Transverse colon (tissue), 4 donors: ENCODE results near the gene KPTN. TPM values are rescaled to one million over a fixed set of nuclear protein-coding genes. Genes with fewer than 3 reads are reported as not detected.

Experiments
- DNase-seq: peaks from one replicate; pipeline ENCODE4 v3.0.0-alpha.2; 2019
- H3K27ac ChIP-seq, 4 donors: fragments of 200-600 bp; sonication (generic); 2 replicates each; pipeline ENCODE4 v1.5.1; 2016 to 2018; ENCODE audit warnings: inconsistent platforms in 4 of 4
- H3K27me3 ChIP-seq: fragments of 200-600 bp; sonication (generic); 2 replicates; pipeline ENCODE4 v1.5.1; 2017; ENCODE audit warnings: inconsistent platforms
- H3K36me3 ChIP-seq, 4 donors: fragments of 200-600 bp; sonication (generic); 2 replicates each; pipeline ENCODE4 v1.5.1; 2017 to 2019; ENCODE audit warnings: inconsistent platforms in 4 of 4
- H3K4me1 ChIP-seq, 4 donors: fragments of 200-600 bp; sonication (generic); 2 replicates each; pipeline ENCODE4 v1.5.1; 2017 to 2020; ENCODE audit warnings: inconsistent platforms in 4 of 4
- H3K4me3 ChIP-seq, 4 donors: fragments of 200-600 bp; sonication (generic); 1 replicate in 1 of 4; 2 replicates in 3 of 4; pipeline versions ENCODE4 v1.5.1 to v1.6.1; 2017 to 2019; ENCODE audit warnings: inconsistent platforms in 4 of 4
- H3K9me3 ChIP-seq, 2 donors: fragments of 200-600 bp; sonication (generic); 2 replicates each; pipeline ENCODE4 v1.5.1; 2017 to 2019; ENCODE audit warnings: inconsistent platforms in 2 of 2
- CTCF ChIP-seq, 5 experiments: fragments of 200-600 bp in 3 of 5; fragments of 450-650 bp in 2 of 5; sonication (generic) in 3 of 5; IDR thresholded peaks; 1 replicate in 2 of 5; 2 replicates in 3 of 5; pipeline ENCODE4 v1.5.1; 2016 to 2017; ENCODE audit warnings: antibody characterized with exemption in 5 of 5, inconsistent platforms in 3 of 5, mild to moderate bottlenecking in 2 of 5, moderate library complexity in 1 of 5
- EP300 ChIP-seq: sonication (generic); formaldehyde crosslinking; IDR thresholded peaks from one replicate; pipeline ENCODE4 v1.6.1; 2017; ENCODE audit warnings: antibody characterized with exemption, low read depth
- POLR2A ChIP-seq: fragments of 450-650 bp; IDR thresholded peaks from one replicate; pipeline ENCODE4 v1.6.1; 2016; ENCODE audit warnings: antibody characterized with exemption, mild to moderate bottlenecking, moderate library complexity
- POLR2AphosphoS5 ChIP-seq, 3 donors: sonication (generic); formaldehyde crosslinking; IDR thresholded peaks; one replicate each; pipeline ENCODE4 v1.6.1; 2016; ENCODE audit warnings: antibody characterized with exemption in 3 of 3
- WGBS, 2 donors: methylation state at CpG; one replicate each; pipeline ENCODE4 v1.1.5; 2018; ENCODE audit warnings: low coverage in 1 of 2; 5-methylcytosine and 5-hydroxymethylcytosine counted together
- in situ Hi-C, 4 donors: fragments of 200-750 bp; cut with MboI; loops; one replicate each; pipeline versions ENCODE4 v1.15.0 to v1.15.1; 2017; ENCODE audit warnings: low sequenced_read_pairs in 3 of 4, low pct_ligation_motif_present in 1 of 4, low pct_unique_long_range_greater_than_20kb in 1 of 4
- intact Hi-C: fragments of 100-400 bp; cut with DNase I; formaldehyde crosslinking; loops from one replicate; pipeline ENCODE4 v1.15.1; 2023; ENCODE audit warnings: low total_unique reads
- total RNA-seq, 4 donors: library from RNA; depleted of rRNA; stranded (reverse); fragments of >200 nt; gene quantifications; one replicate each; pipeline ENCODE4 v1.1.0, GENCODE V29; 2016

KPTN gene
- total RNA-seq, 4 donors from 2014 or later = 2.2 to 5.7 (median 3.3) TPM; not detected in 1

DNA sequence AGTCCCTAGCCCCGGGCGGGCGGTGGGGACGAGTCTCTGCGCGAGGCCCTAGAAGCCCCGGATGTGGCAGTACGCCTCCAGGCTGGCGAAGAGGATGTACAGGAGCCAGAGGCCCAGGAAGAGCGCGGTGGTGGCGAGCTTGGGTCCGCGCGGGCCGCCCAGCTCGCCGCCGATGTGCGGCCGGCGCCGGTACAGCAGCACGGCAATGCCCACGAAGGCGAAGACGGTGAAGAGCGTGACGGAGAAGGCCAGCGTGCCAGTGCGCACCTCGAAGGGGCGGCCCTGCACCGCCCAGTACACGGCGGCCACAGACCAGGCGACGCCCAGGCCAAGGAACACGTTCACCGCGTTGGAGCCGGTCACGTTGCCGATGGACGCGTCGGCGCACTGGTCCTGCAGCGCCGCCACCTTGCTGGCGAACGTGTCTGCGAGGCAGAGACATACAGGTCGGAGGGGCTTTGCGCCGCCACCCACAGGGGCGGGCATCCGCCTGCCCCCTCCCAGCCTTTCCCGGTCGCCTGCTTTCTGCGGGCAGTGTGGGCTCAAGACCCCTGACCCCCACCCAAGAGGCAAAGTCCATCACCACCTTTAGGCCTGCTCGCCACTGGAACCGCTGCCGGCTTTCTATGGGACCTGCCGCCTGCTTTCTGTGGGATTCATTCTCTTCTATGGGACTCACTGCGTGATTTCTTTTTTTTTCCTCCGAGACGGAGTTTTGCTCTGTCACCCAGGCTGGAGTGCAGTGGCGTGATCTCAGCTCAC is 53.8 kb downstream of the KPTN start:
- in situ Hi-C loops = loop anchor here in 2 of 4 donors (10.0 kb wide), 2 partner anchors 85 to 275 kb away; partner anchors contain the start of gene NAPA (in 1 of the 2)
- peaks cover 6 to 33% (median 27%) of the 10 kb centered on the region in 4 donors for H3K4me1 ChIP-seq
- TF ChIP-seq CTCF (IDR thresholded peaks at IDR 0.05) (peak; percentile 2 to 60 (median 34)), POLR2AphosphoS5 (IDR thresholded peaks at IDR 0.05) (no peak), EP300 (no peak)
- peaks cover 78% of the 10 kb centered on the region for H3K27me3 ChIP-seq
- no peaks in the 10 kb centered on the region for H3K36me3 ChIP-seq
- intact Hi-C loops = no loop called here
- H3K9me3 ChIP-seq = no peaks in the 10 kb centered on the region
- peak overlapping the region in 1 of 4 donors; percentile 35 for H3K4me3 ChIP-seq
- WGBS, 2 donors = 0 to 9% methylated on average over 1 to 50 of the region's 69 CpGs
- no peak overlapping the region for H3K27ac ChIP-seq
- peak; percentile 64 for DNase-seq

DNA sequence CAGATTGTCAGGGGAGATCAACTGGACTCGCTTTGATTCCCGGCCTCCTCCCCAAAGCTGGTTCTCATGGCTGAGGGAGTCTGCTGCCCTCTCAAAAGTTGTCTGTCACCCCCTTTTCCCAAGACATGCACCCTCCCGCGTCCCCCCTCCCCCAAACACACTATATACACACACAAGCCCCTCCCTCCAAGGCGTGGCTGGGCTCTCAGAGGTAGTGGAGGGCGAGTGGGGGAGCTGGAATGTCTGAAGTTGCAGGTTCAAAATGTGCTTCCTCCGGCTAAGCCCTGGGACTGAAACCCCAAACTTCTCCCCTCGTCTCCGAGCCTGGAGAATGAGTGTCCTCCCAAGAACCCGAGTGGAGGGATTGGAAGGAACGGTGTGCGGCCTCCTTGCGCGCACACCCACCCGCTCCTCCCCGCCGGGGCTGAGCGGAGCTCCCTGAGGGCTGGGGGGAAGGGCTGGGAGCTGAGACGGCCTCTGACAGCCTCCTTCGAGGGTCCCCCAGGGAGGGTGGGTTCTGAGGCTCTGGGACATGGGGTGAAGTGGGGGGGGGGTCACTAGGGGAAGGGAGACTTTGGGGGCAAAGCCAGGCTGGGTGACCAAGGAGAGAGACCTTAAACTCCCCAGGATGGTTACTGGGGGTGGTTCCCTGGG is 54.8 kb downstream of the KPTN start:
- peaks cover 80% of the 10 kb centered on the region for H3K27me3 ChIP-seq
- no peak overlapping the region for H3K4me3 ChIP-seq
- no peak overlapping the region for H3K27ac ChIP-seq
- WGBS, 2 donors = 38 to 62% methylated on average over 2 to 19 of the region's 20 CpGs
- no peak for DNase-seq
- no peaks in the 10 kb centered on the region for H3K36me3 ChIP-seq
- in situ Hi-C loops = loop anchor here in 1 of 4 donors (10.0 kb wide), 1 partner anchor 134 kb away; no protein-coding TSS in a partner anchor
- intact Hi-C loops = no loop called here
- no peak for TF ChIP-seq POLR2AphosphoS5 (IDR thresholded peaks at IDR 0.05)
- TF ChIP-seq POLR2A = no peak
- TF ChIP-seq EP300 = no peak
- no peak for TF ChIP-seq CTCF (IDR thresholded peaks at IDR 0.05)
- no peaks in the 10 kb centered on the region for H3K9me3 ChIP-seq
- H3K4me1 ChIP-seq = peaks cover 6 to 33% (median 27%) of the 10 kb centered on the region in 4 donors

DNA sequence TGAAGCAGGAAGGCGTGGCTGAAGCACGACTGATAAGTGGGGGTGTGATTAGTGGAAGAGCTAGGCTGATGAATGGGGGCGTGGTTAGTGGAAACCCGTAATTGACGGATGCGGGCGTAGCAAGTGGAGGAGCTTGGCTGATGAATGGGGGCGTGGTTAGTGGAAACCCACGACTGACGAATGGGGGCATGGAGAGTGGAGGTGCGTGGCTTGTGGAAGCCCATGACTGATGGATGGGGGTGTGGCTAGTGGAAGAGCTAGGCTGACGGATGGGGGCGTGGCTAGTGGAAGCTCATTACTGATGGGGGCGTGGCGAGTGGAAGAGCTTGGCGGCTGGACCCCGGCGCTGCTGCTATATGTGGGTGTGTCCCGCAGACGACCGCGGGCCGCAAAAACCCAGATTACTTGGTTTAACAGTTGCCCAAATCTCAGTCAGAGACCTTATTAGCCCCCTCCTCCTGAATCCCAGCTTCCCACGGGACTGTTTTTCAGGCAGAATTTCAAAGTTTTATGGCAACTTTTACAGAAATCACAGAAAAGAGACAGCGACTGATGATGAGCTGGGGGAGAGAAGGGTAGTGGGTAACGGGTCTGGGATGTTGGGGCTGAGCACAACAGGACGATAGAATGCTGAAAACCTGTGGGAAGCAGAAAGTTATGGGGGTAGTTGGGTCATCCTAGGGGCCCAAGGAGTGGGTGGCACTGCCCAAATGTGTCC is 55.7 kb downstream of the KPTN start:
- WGBS, 2 donors = 1 to 2% methylated on average over 13 to 27 of the region's 27 CpGs
- TF ChIP-seq POLR2A = no peak
- no peak for TF ChIP-seq POLR2AphosphoS5 (IDR thresholded peaks at IDR 0.05)
- TF ChIP-seq CTCF (IDR thresholded peaks at IDR 0.05) = no peak
- TF ChIP-seq EP300 = no peak
- Histone ChIP-seq H3K4me3 (peak overlapping the region in 1 of 4 donors; percentile 6), H3K9me3 (no peaks in the 10 kb centered on the region), H3K4me1 (peaks cover 6 to 33% (median 27%) of the 10 kb centered on the region in 4 donors), H3K27me3 (peaks cover 82% of the 10 kb centered on the region), H3K36me3 (no peaks in the 10 kb centered on the region), H3K27ac (peak overlapping the region; percentile 2 to 66 (median 55))
- intact Hi-C loops (no loop called here), in situ Hi-C loops (loop anchor here in 1 of 4 donors (10.0 kb wide), 1 partner anchor 134 kb away; no protein-coding TSS in a partner anchor)
- peak; percentile 80 for DNase-seq
